ENCODE data around the gene MIB2.
"Not testable (repeated sequence)": the region's sequence is repeated elsewhere in the genome, so short reads cannot be mapped to it uniquely, and the experiment has no call there.

The MIB2 gene

DNA sequence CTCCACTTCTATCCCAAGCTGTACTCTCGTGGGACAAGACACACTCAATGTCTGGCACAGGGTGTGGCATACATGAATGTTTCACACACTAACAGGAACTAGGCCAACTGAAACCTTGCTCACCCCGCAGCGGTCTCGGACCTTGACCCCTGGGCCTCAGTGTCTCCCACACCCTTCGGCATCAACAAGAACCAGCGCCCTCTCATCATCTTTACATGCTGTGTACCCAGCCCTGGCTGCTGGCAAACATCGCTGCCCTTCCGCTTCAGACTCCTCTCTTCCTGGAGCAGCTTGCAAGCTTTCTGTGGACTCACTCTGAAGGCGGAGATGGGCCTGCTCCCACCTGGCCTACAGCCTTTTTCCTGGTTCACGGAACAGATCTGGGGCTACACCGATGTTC lies 33.0 kb downstream of the MIB2 start:
- not testable (repeated sequence) for DNase-seq (ENCODE audit: low read depth)

DNA sequence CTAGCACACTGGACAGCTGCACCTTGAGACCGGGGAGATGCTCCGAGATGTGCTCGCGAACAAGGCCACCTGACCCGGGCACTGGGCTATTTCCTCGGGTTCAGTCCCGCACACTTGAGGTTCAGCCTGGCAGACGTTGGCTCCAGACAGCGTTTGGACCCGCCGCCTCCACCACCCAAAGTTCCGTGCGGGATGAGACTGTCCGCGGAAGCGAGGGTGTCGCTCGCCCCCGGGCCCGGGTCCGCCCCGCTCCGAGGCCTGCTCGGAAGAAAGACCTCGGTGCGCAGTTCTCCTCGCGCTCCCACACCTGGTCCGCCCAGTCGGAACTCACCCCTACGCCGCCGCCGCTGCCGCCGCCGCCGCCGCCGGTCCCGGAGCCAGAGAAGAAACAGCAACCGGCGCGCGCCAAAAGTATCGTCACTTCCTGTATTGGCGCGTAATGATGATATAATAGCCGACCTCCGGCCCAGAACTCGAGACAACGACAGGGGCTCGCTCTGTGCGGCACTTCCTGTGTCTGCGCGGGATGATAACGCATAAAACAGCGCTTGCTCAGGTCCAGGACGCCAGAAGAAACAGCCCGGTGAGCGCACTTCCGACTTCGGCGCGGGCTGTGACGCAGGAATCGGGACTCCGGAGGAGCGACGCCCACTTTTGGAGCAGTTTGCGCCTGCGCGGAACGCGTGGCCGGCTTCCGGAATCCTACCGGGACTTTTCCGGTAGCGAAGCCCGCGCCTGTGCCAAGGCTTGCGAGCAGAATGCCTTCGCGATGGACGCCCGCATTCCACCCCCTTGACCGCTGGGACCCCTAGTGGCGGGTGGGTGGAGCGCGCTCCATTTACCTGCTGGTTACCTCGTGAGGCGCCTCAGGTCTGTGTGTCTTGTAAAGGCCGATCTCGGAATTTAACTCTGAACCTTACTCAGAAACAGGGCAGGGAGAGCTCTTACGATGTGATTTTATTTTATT lies 43.6 kb downstream of the MIB2 start, which contains the start of gene CDK11B:
TSS of gene CDK11B (minus strand) at position 422 of the 967 bp plus-strand sequence. CDS start 1,519 bp downstream, outside the sequence.
- peak; percentile 91 for DNase-seq (ENCODE audit: low read depth)

DNA sequence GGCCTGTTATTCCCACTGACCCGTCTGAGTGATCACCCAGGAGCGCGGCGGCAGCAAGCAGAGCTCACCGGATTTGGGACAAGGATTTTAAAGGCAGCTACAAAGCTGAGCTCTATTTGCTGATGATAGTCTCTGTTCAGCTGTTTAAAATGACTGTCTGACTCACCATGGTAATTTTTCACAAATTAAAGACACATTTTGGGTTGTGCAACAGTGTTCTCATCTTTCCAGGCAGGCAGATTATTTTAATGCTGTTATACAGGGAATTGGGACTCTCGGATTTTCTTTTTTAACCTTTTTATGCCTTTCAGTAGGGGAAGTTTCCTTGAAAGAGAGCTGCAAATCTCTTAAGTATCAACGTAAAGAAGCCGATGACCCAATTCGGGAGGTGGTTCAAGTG lies 47.1 kb downstream of the MIB2 start:
- not testable (repeated sequence) for DNase-seq (ENCODE audit: low read depth)

DNA sequence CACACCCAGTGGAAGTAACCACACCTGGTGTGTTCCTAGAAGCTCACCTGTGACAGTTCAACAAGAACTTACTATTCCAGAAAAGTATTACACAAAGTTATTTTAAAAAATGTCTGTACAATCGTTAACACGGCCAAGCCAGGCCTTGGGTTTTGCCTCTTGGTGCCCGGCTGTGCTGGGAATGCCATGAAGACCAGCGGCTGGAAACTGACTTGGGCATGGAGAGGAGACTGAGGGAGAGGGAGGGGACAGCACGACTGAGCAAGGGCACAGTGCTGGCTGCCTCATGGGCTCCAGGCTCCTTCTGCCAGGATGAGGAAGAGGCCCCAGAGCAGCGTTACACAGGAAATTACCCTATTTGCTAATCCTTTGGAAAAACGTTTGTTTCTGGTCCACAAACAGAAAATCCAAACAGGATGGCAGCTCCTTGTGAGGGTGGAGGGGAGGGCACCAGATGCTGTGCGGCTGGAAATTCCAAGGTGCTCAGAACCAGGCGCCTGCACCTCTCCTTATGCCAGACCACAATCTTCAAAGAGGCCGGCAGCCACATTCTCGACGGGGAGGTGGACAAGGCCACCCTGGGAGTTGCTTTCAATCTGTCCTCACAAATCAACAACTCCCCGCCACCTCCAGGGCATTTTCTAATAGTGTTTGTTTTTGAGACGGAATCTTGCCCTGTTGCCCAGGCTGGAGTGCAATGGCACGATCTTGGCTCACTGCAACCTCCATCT lies 47.7 kb downstream of the MIB2 start:
- DNase-seq (ENCODE audit: low read depth): not testable (repeated sequence)

DNA sequence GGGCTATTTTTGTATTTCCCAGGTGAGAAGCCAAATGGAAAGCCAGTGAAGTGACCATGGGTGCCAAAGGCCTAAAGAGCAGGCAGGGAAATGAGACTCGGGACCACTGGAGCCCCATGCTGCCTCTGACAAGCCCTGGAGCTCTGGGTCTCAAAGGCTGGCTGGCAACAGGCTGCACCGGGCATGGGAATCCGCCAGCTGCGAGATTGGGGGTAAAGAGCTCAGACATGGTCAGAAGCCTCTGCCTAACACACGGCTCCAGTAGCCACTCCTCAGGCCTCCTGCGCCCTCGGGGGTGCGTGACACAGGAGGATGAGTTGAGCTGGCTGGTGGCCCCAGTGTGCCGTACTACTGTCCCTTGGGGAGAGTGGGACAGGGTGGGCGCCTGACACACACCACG lies 49.0 kb downstream of the MIB2 start:
- DNase-seq (ENCODE audit: low read depth): not testable (repeated sequence)

DNA sequence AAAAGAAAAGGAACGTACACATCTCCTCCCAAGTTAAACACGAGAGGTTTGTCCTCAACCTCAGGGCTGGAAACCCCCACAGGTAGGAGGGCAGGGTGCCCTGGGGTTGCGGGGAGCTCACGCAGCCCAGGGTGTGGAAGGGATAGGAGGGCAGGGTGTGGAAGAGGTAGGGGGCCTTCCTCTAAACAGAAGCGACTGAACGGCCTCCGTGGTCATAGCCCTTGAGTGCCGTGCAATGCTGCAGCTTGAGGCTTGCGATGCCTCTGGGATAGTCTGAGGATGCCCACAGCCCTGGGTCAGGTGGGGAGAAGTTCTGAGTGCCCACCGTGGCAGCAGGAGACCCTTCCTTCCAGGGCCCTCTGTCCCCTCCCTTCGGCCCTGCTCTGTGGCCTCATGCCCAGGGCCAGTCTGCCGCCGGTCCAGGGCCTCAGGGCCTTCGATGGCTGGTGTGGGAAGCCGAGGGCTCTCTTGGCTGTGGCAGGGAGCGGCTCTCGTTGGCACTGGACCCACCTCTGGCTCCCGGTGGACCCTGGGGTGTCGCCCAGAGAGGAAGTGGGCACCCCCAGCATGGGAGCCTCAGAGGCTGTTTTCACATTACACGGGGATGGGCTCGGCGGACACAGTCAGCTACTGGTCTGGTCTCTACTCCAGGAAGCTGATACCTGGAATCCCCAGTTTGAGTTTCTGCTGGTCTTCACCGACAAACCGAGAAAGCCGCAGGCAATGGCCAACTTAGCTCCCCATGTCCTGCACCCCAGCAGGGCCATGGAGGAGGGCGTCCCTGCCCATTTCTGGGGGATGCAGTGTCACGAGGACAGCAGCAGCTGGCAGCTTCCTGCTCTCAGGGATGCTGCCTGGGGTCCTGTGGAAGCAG lies 49.9 kb downstream of the MIB2 start:
- DNase-seq (ENCODE audit: low read depth): no peak

DNA sequence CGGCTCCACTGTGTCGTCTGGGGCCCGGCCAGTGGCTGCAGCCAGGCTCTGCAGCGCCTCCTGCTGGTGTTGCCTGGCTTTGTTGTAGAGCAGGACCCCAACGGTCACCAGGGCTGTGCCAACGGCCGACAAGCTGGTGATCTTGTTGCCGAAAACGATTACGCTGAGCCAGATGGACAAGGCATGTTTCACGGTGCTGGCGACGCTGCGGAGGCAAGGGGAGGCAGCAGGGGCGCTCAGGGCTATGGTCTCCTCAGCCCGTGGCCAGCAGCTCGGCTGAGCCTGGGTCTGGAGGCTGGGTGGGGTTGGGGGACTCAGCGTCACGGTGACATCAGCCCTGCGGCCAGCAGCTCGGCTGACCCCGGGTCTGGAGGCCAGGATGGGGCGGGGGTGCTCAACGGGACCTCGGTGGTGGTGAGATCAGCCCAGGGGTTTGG lies 50.5 kb downstream of the MIB2 start:
- no peak for DNase-seq (ENCODE audit: low read depth)

DNA sequence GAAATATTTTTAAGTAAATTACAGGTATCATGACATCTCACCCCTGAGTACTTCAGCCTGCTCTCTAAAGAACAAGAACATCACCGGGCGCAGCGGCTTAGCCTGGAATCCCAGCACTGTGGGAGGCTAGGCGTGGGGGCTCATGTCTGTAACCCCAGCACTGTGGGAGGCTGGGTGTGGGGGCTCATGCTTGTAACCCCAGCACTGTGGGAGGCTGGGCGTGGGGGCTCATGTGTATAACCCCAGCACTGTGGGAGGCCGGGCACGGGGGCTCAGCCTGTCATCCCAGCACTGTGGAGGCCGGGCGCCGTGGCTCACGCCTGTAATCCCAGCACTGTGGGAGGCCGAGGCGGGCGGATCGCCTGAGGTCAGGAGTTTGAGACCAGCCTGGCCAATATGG lies 51.2 kb downstream of the MIB2 start:
- DNase-seq (ENCODE audit: low read depth): no peak

DNA sequence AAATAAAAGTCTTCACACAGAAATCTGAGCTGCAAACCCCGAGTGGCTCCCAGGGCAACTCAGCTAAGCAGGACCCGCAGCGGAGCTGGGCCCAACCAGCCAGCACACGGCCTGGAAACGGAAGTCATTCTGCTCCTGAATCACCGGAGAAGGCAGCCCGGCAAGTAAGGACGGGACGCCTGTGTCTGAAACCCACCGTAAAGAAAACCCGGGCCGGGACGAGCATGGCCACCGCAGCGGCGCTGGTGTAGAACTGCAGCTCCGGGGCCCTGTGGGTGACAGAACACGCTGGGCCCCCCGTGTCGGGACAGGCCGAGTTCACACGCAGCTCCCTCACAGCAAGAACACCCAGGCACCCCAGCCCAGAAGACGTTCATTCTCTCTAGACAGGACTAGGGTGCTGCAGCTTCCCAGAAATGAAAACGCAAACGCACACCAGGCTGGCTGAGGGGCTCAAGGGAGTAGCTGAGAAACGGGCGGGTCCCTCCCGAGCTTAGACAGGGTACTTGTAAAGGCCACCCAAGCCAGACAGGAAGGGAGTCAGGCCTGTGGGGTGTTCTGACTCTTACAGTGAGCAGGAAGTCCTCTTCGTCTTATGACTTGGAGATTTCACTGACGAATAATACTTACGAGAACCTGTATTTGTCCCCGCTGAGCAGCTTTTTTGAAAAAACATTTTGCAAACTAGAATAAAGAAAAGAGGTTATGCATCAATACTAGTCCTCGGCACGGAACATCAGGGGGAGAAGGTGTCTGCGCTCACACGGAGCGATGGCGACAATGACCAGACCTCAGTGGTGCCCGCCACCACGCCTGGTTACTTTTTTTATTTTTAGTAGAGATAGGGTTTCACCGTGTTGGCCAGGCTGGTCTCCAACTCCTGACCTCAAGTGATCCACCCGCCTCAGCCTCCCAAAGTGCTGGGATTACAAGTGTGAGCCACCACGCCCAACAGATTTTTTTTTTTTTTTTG lies 54.5 kb downstream of the MIB2 start:
- DNase-seq (ENCODE audit: low read depth): no peak

DNA sequence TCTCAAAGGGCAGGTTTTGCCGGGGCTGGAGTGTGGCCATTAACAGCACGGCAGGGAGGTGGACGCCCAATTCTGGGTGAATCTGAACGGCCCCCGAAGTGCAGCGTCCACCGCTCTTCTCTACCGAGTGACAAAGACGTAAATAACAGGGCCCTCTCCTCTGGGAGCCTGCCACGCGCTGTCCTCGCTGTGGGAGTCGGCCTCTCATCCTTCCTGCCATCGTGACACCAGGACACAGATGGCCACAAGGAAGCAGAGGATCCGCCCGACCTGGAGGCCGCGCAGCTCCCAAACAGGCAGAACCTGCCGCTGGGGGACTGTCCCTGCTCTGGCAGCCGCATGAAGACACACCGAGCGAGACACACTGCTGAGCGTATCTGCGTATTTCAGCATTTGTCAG lies 55.6 kb downstream of the MIB2 start:
- DNase-seq (ENCODE audit: low read depth): no peak

DNA sequence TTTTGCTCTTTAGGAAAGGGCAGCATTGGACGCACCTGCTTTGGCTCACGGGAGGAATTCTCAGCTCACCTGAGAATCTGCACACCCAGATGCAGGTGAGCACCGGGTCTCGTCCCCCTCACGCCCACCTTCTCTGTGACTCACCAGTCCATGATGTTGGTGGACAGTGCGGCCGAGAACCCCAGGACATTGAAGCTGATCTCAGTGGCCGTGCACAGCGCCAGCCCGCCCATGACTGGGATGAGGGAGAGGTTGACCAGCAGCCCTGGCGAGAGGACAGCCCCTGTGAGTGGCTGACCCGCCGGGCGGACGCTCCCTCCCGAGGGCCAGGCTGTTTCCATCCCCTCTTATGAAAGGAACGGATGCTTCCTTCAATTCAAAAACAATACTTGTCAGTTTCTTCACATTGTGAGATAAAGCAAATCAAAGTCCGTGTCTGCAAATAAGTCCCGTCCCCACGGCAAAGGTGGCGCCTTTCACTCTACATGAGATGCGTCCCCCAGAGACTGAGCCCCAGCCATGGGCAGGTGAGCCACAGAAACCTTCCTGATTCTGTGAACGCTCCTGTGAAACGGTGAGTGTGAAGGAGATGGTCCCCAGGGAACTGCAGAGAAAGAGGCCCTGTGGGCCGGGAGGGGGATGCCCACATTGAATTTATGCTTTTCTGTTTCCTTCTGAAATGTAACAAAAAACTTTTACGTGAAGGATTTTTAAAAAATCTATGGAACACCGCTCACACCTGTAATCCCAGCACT lies 56.2 kb downstream of the MIB2 start:
- no peak for DNase-seq (ENCODE audit: low read depth)

DNA sequence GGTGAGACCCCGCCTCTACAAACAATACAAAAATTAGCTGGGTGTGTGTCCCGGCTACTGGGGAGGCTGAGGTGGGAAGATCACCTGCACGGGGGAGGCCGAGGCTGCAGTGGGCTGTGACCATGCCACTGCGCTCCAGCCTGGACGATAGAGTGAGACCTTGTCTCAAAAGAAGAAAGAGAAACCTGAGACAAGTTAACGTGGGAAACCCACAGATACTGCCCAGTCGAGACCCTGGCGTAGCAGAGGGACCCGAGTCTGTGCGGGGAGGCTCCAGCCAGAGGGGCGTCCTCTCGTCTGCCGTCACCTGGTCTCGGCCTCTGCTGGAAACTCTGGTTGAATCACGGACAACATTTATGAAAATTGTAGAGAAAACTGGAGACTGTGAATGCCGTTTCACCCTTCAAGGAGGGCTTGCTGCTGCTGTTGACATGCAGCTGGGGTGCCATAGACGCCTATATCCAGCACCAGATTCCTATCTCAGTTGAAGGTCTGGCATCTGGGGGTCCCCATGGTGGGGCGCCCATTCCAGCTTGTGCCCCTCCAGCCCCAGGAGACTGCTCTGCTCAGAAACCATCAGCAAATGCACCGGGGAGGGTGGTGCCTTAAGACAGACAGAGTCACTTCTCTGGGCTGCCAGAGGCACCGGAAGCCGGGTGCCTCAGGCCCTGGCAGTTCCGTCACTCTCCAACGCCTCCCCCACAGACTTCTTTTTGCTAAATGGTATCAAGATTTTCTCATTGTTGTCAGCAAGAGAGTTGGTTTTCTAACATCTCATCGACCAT lies 57.1 kb downstream of the MIB2 start:
- DNase-seq (ENCODE audit: low read depth): no peak

DNA sequence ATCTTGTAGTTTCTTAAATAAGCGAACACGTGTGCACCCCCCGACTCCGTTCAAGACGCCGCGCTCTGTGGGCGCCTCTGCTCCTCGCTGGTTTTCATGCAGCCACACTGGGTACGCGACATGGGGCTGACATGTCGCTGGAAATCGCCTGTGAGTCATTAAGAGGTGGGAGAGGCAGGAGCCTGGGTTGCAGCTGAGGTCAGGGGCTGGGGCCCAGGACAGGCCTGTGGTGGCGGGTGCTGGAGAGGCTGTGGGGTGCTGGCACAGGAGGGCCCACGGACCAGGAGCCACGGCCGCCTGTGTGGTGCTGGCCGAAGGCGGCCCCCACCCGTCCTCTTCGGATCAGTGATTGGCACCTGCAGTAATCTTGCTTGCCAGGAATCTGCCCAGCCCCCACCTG lies 59.5 kb downstream of the MIB2 start:
- DNase-seq (ENCODE audit: low read depth): not testable (repeated sequence)

DNA sequence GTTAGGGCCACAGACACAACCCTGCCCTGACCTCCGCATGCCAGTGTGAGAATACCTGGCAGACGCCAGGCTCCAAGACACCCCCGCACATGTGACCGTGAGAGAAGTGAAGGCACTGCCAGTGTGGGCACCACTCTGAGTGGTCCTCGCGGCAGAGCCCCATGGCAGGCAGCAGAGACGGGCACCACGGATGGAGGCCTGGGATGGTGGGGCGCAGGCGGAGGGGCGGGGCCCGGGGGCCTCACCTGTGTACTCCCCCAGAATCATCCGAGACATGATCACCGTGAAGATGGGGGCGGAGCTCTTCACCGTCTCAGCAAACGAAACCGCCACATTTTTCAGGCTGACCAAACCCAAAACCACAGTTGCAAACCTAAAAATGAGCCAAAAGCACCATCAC lies 59.9 kb downstream of the MIB2 start:
- not testable (repeated sequence) for DNase-seq (ENCODE audit: low read depth)

DNA sequence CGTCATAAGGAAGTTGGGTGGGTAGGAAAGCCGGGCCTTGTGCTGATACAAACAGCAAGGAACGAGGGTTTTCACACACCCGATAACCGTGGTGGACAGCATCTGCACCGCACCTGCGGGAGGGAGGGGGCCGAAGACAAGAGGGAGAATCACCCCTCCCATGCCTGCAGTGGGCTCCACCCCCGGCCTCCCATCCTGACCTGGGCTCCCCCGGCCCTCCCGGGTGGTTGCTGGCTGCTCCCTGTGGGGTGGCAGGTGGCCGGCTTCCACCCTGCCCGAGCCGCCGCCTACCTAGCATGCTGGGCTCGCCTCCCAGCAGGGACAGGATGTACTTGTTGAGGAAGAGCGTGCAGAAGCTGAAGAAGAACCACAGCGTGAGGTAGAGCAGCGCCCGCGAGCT lies 60.8 kb downstream of the MIB2 start:
- DNase-seq (ENCODE audit: low read depth): not testable (repeated sequence)

DNA sequence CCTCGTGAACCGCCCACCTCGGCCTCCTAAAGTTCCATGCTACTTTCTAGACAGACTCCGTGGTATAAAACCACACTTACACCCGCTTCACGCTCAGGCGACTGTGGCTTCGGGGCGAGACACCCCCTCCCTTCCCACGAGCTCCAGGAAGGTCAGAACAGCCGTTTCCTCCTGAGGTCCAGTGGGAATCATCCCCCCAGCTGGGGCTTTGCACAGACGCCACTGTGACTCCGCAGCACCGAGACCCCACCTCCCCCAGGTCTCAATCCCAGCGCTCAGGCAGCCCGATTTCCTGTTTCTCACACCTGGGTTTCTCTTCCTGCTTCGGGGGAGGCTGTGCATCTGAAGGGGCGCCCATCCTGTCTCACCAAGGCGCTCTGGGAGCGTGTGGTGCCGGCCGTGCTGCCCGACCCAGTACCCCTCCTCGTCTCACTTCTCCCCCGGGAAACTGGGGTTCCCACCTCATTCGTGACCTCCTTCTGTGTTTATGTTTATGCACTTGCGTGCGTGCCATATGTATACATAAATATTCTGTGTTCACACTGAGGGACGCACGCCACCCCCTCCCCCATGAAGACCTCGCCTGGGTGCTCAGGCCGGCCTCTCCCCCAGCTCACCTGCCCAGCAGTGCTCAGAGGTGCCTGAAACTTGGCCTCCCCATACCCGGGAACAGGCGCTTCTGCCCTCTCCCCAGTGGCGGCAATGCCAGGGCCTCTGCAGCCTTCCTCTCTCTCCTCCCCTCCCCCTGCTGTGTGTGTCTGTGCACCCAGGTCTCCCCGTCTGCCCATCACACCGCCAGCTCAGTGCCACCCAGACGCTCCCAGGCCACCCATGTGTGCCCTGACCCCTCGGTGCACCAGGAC lies 62.6 kb downstream of the MIB2 start:
- no peak for DNase-seq (ENCODE audit: low read depth)

DNA sequence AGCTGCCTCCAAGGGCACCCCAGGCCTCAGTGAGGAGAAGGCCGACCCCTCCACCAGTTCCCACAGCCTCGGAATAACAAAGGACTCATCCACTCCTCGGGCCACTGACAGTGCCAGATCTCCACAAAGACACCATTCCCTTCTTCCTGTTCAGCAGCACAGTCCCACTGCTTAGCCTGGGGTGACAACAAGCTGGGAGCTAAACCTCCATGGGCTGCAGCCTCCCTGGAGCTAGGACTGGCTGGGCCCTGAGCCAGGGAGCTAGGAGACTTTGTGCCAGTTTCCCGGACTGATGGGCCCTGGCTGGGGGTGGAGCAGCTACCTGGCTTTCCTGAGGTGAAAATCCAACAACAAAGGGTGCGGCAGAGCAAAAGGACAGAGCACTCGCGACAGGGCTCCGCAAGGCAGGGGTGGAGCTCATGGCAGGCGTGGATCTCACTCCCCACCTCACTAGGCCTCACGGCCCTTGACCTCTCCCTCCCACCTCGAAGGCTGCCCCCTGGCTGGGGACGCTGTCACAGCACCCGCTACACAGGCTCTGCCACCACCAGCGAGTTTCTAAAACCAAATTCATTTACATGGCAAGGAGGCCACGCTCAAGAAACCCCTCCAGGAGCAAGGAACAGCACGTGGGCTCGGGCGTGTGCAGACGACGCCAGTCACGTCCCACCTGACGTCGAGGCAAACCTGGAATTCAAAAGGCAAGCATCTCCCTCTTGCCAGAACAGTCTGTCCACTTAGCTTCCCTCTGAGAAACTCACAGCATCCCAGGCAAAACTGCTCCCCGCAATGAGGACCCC lies 63.5 kb downstream of the MIB2 start:
- DNase-seq (ENCODE audit: low read depth): no peak

All from stimulated activated CD8-positive, alpha-beta memory T cell treated with anti-CD3 and anti-CD28 coated beads, Interleukin-4, amount 100 ng/mL, for 24 hours (primary cell).